Dermis blood vessel endothelial cell (primary cell): ENCODE results near the gene UNC45A. TPM values are rescaled to one million over a fixed set of nuclear protein-coding genes. Genes with fewer than 3 reads are reported as not detected.

ENCODE experiments used
- DNase-seq: peaks from one replicate; pipeline ENCODE4 v3.0.0; 2010
- total RNA-seq: library from RNA; depleted of rRNA; stranded (reverse); fragments of >200 nt; gene quantifications from 2 replicates; pipeline ENCODE4 v1.2.3, GENCODE V29; 2014

The UNC45A gene
- total RNA-seq, 1 donor from 2014 or later = 128 TPM

DNA sequence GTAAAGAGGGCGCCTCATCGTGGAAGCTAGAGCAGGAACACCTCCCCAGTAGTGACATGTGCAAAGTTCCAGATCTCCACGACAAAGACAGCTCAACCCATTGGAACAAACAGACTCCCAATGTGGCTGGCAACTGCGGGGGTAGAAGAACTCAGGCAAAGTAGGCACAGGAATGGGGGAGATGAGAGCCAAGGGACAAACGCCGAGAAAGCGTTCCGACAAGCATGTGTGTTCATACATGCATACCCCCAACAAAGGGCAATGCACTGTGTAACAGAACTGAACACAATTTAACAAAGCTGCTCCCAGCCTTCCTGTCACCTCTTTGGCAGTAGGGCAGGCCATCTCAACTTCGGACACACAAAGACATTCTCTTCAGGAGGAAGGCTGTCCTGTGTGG lies 31.2 kb downstream of the UNC45A start:
- DNase-seq = no peak

GRCh38 chr15:90967206-90967605 lies 32.1 kb downstream of the UNC45A start:
- no peak for DNase-seq

GRCh38 chr15:90968434-90968833 lies 33.3 kb downstream of the UNC45A start:
- DNase-seq = no peak

- DNase-seq = no peak
Measured at GRCh38 chr15:90970274-90970673, 35.2 kb downstream of the UNC45A start.

DNA sequence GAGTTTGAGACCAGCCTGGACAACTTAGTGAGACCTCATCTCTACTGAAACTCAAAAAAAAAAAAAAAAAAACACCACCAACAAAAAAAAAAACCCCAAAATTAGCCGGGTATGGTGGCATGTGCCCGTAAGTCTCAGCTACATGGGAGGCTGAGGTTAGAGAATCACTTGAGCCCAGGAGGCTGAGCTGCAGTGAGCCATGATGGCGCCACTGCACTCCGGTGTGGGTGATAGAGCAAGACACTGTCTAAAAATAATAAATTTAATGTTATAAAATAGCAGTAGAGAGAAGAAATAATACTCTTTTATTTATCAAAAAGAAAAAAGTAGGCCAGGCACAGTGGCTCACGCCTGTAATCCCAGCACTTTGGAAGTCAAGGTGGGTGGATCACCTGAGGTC lies 37.0 kb downstream of the UNC45A start:
- no peak for DNase-seq

DNA sequence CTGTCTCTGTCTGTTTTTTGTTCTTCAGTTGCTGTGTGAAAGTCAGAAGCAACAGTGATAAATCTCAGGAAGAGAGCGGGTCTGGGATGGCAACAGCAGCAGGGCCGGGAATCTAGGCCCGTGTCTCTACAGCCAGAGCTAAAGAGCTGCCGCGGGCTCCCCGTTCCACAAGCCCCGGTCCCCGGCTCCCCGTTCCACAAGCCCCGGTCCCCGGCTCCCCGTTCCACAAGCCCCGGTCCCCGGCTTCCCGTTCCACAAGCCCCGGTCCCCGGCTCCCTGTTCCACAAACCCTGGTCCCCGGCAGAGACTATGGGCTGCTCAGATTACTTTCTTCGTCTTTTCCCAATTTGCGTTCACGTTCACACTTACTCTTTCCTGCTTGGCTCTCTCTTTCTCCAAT lies 39.1 kb downstream of the UNC45A start:
- no peak for DNase-seq

- DNase-seq = no peak
Measured at GRCh38 chr15:90979582-90979981, 44.5 kb downstream of the UNC45A start.

DNA sequence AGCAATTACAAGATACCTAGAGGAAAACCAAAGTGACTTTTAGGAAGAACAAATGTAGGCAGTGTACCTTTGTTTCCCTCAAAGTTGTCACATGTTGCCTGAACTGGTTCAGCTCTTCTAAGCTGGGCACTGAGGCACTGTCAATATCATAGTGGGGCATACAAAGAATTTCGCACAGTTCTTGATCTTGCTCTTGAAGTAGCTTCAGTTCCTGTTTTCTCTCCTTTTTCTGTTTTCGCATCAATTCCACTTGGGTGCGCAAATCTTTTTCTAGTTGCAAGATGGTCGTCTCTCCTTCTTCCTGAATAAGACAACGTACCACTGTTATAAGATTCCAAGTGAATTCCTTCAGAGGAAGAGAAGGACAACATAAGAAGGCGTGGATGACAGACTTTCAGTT lies 46.6 kb downstream of the UNC45A start:
- no peak for DNase-seq

DNA sequence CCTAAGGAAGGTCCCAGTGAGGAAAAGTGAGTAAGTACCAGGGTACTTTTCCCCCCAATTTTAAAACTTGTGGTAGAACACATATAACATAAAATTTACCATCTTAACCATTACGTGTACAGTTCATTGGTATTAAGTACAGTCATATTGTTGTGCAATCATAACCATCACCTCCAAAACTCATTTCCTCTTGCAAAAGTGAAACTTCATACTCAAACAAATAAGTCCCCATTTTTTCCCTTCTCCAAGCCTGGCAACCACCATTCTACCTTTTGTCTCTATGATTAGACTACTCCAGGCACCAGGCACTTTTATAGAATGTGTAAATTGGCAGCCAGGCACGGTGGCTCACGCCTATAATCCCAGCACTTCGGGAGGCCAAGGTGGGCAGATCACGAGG lies 47.0 kb downstream of the UNC45A start:
- DNase-seq = no peak

DNA sequence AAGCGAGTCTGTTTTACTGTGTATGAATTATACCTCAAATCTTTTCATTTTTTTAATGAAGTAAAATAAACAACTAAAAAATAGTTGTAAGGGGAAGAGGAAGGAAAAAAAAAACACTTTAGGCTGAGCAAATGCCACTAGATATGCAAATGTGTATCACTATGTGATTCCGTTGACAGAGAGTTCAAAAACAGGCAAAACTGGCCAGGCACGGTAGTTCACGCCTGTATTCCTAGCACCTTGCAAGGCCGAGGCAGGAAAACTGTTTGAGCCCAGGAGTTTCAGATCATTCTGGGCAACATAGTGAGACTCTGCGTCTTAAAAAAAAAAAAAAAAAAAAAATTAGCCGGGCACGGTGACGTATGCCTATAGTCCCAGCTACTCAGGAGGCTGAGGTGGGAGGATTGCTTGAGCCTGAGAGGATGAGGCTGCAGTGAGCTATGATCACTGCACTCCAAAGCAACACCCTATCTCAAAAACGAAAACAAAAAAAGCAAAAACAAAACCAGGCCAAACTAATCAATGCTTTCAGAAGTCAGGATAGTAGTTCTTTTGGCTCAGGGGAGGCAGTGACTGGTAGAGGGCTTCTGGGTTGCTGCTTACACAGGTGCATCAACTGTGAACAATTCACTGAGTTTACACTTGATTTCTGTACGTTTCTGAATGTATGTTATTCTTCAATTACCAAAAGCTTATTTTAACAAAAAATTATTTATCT lies 51.9 kb downstream of the UNC45A start:
- DNase-seq = no peak

- DNase-seq = no peak
Measured at GRCh38 chr15:90987561-90988141, 52.6 kb downstream of the UNC45A start.

DNA sequence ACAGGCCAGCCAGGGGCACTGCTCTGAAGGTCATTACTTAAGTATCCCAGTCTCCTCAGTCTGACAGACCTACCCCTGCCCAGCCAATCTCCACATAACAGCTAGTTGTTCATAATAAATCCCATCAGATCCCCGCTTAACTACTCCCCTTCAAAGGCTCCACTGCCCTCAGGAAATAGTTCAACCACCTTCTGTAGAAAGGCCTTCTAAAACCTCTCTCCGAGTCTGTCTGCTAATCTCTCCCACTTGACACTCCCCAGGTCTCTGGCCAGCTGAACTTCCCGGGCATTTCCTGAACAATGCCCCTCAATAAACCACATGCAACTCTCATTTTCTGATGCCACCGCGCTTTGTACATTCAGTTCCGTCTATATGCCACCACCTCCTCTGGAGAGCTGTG lies 53.2 kb downstream of the UNC45A start:
- DNase-seq = peak; percentile 56

- no peak for DNase-seq
Measured at GRCh38 chr15:90989040-90989768, 54.1 kb downstream of the UNC45A start.

DNA sequence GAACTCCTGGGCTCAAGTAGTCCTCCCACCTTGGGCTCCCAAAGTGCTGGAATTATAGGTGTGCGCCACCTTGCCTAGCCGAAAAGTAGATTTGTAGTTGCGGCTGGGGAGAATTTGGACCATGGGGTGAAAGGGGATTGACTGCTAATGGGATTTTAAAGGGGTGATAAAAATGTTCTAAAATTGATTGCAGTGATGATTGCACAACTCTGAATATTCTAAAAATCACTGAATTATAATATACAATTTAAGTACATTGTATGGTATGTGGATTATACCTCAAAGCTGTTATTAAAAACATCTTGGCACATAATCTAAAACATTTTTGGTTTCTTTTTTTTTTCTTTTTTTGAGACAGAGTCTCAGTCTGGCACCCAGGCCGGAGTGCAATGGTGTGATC lies 55.4 kb downstream of the UNC45A start:
- no peak for DNase-seq

- no peak for DNase-seq
Measured at GRCh38 chr15:90991587-90992285, 56.7 kb downstream of the UNC45A start.

DNA sequence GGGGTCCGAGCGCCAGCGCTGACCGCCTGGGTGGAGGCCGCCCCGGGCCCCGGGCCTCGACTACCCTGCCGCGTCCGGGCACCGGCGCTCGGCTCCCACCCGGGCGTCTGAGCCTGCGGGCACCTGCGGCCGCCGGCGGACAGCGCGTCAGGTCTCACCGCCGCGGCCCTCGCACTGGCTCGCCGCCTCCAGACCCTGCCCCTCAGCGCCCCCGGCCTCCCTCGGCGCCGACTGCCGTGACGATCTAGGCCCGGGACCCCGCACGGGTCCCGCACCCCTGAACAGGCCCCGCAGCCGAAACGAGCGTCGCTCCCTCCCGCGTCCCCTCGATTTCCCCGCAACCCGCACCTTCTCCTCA lies 59.0 kb downstream of the UNC45A start:
- no peak for DNase-seq

GRCh38 chr15:90994417-90995311 lies 59.6 kb downstream of the UNC45A start, which contains the start of gene PRC1:
TSS of gene PRC1 (minus strand) at chr15:90994535. CDS start at chr15:90994417, 118 bp downstream.
- DNase-seq = peak; percentile 99

DNA sequence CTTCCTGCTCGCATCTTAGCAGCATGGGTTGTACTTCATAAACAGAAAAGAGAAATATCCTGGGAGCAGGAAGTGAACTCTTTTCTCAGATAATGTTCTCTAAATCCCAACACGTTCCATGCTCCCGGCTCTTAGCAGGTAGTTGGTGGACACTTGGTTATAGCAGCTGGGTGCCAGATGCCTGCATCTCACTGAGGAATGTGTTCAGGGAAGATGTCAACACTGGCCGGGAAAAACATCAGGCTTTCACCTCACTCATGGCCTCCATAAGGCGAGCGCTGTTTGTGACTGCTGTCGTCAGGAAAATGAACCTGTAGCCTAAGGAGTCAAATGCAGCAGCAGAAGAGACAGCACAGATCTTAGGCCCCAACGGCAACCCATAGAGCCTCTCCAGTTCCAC lies 63.7 kb downstream of the UNC45A start:
- no peak for DNase-seq

DNA sequence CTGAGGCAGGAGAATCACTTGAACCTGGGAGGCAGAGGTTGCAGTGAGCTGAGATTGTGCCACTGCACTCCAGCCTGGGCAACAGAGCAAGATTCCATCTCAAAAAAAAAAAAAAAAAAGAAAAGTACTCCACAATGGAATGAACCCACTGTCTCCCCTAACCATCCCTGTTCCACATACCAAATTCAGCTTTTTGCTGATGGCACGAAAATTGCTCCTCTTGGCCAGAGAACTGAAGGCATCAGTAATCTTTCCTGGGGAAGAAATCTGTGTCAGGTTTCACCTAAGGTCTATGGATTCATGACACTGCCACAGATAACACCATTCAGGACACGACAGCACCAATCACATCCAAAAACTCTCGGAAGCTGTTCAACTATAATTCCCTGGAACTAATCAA lies 66.1 kb downstream of the UNC45A start:
- DNase-seq = no peak
